ENCODE measurements around the gene USF2. TPM values are rescaled to one million over a fixed set of nuclear protein-coding genes. Genes with fewer than 3 reads are reported as not detected.

Gene USF2
- total RNA-seq, 2 donors from 2014 or later: 107 to 151 TPM

DNA sequence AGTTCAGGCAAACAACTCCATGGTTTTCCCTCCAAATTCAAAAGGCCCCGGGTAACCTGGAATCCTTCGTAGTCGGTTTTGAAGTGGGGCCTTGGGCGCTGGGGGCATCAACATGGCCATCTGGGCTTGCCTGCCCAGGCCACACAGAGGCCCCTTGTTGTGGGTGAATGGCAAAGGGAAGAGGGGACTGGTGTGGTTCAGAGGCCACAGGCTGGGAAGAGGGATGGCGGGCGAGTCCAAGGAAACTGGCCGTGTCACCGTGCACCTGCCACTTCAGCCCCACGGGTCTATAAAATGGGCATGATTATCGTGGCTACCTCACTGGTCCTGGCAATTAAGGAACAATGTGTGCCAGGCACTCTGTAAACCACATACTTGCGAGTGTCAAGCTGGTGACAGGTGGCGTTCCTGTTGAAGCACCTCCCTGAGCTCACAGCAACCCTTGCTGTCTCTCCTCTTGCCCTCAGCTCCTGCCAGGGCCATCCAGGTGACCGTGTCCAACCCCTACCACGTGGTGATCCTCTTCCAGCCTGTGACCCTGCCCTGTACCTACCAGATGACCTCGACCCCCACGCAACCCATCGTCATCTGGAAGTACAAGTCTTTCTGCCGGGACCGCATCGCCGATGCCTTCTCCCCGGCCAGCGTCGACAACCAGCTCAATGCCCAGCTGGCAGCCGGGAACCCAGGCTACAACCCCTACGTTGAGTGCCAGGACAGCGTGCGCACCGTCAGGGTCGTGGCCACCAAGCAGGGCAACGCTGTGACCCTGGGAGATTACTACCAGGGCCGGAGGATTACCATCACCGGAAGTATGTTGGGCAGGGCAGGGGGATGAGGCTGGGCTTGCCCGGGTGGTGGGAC lies 18.7 kb upstream of the USF2 start:
- H3K36me3 ChIP-seq: no peaks in the 10 kb centered on the region
- no peaks in the 10 kb centered on the region for H3K9me3 ChIP-seq
- H3K27me3 ChIP-seq (replicated peaks; ENCODE audit: insufficient read depth): no peaks in the 10 kb centered on the region
- no peak for DNase-seq (ENCODE audit: low spot score)
- H3K27ac ChIP-seq: peak overlapping the region; percentile 86 to 93
- H3K4me3 ChIP-seq: peak overlapping the region; percentile 64 to 72
- 68% methylated on average over 33 of the region's 34 CpGs for WGBS
- TF ChIP-seq POLR2A (IDR thresholded peaks at IDR 0.05) (no peak), POLR2AphosphoS5 (IDR thresholded peaks at IDR 0.05) (no peak)
- TF ChIP-seq, protein P1, sequence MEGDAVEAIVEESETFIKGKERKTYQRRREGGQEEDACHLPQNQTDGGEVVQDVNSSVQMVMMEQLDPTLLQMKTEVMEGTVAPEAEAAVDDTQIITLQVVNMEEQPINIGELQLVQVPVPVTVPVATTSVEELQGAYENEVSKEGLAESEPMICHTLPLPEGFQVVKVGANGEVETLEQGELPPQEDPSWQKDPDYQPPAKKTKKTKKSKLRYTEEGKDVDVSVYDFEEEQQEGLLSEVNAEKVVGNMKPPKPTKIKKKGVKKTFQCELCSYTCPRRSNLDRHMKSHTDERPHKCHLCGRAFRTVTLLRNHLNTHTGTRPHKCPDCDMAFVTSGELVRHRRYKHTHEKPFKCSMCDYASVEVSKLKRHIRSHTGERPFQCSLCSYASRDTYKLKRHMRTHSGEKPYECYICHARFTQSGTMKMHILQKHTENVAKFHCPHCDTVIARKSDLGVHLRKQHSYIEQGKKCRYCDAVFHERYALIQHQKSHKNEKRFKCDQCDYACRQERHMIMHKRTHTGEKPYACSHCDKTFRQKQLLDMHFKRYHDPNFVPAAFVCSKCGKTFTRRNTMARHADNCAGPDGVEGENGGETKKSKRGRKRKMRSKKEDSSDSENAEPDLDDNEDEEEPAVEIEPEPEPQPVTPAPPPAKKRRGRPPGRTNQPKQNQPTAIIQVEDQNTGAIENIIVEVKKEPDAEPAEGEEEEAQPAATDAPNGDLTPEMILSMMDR (IDR thresholded peaks at IDR 0.05): no peak
- H3K4me1 ChIP-seq (replicated peaks): no peaks in the 10 kb centered on the region
- intact Hi-C loops (cut with DNase I): no loop called here

DNA sequence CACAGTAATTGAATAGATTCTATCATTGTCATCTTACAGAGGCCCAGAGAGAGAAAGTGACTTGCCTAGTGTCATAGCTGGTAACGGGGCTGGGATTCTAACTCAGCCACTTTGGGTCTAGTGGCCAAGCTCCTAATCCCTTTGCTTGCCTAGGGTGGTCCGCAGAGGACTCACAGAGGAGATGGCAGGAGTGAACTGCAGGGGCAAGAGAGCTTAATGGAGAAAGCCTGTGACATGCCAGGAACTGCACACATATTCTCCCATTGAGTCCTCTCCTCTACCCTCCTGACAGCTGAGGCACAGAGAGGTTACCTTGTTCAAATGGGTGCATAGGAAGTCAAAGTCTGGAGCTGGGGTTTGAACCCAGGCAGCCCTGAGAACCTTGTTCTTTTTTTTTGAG lies 17.3 kb upstream of the USF2 start:
- intact Hi-C loops (cut with DNase I): no loop called here
- H3K36me3 ChIP-seq: no peaks in the 10 kb centered on the region
- WGBS: 87% methylated on average over 2 of the region's 2 CpGs
- no peak overlapping the region for H3K27ac ChIP-seq
- H3K27me3 ChIP-seq (replicated peaks; ENCODE audit: insufficient read depth): no peaks in the 10 kb centered on the region
- no peak for DNase-seq (ENCODE audit: low spot score)
- H3K4me3 ChIP-seq: no peak overlapping the region
- no peaks in the 10 kb centered on the region for H3K9me3 ChIP-seq
- TF ChIP-seq, protein P1 (IDR thresholded peaks at IDR 0.05): no peak
- no peak for TF ChIP-seq POLR2AphosphoS5 (IDR thresholded peaks at IDR 0.05)
- TF ChIP-seq POLR2A (IDR thresholded peaks at IDR 0.05): no peak
- H3K4me1 ChIP-seq (replicated peaks): no peaks in the 10 kb centered on the region

GRCh38 chr19:35253316-35254286 lies 15.2 kb upstream of the USF2 start:
- no peaks in the 10 kb centered on the region for H3K36me3 ChIP-seq
- no peaks in the 10 kb centered on the region for H3K4me1 ChIP-seq (replicated peaks)
- intact Hi-C loops (cut with DNase I): no loop called here
- no peak for TF ChIP-seq POLR2A (IDR thresholded peaks at IDR 0.05)
- no peak for TF ChIP-seq POLR2AphosphoS5 (IDR thresholded peaks at IDR 0.05)
- TF ChIP-seq, protein P1 (IDR thresholded peaks at IDR 0.05): no peak
- no peak for DNase-seq (ENCODE audit: low spot score)
- H3K27ac ChIP-seq: no peak overlapping the region
- H3K9me3 ChIP-seq: no peaks in the 10 kb centered on the region
- no peaks in the 10 kb centered on the region for H3K27me3 ChIP-seq (replicated peaks; ENCODE audit: insufficient read depth)
- H3K4me3 ChIP-seq: no peak overlapping the region
- WGBS: 74% methylated on average over 9 of the region's 9 CpGs

DNA sequence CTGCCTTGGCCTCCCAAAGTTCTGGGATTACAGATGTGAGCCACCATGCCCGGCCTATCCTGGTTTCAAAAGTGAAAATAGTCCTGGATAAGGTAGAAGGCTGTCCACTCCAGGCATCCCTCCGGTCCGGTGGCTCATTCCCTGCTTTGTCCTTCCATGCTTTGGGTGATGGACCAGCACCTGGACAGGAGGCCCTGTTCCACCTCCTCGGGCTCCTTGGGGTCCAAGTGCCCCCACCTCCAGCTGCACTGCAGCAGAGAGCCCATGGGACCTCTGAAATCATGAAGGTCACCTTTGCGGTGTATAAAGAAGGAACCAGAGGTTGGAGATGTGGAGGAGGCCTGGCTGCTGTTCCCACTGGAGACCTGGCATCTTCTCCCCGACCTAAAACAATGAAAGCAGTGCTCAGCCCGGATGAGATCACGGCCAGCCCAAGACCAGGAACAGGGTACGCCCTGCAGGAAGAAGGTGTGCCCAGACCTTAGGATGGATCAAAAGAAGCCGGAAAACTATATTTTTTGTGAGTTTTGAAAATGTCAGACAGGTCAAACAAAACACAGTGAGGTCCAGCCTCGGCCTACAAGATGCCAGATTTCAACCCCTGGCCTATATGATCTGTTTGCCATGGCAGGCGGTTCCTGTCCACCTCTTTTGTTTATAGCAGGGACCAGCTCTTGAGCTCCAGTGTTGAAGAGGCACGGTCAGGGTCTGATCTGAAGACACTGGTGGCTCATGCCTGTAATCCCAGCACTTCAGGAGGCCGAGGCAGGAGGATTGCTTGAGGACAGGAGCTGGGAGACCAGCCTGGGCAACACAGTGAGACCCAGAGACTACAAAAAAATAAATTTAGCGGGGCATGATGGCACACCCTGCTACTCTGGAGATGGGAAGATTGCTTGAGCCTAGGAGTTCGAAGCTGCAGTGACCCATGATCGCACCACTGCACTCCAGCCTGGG lies 14.1 kb upstream of the USF2 start:
- Histone ChIP-seq H3K4me3 (no peak overlapping the region), H3K4me1 (replicated peaks) (no peaks in the 10 kb centered on the region), H3K9me3 (no peaks in the 10 kb centered on the region), H3K36me3 (no peaks in the 10 kb centered on the region), H3K27me3 (replicated peaks; ENCODE audit: insufficient read depth) (no peaks in the 10 kb centered on the region), H3K27ac (no peak overlapping the region)
- DNase-seq (ENCODE audit: low spot score): no peak
- intact Hi-C loops (cut with DNase I): no loop called here
- TF ChIP-seq, protein P1 (IDR thresholded peaks at IDR 0.05): no peak
- TF ChIP-seq POLR2A (IDR thresholded peaks at IDR 0.05) (no peak), POLR2AphosphoS5 (IDR thresholded peaks at IDR 0.05) (no peak)
- WGBS: 89% methylated on average over 17 of the region's 17 CpGs
